Fibroblast of lung (primary cell): ENCODE results near the gene SFXN3. TPM values are rescaled to one million over a fixed set of nuclear protein-coding genes. Genes with fewer than 3 reads are reported as not detected.

ENCODE experiments used
- DNase-seq, 2 donors: peaks; one replicate each; pipeline versions ENCODE4 v3.0.0 to v3.0.0-alpha.2; 2010; ENCODE audit warnings: low read depth in 2 of 2
- H2AFZ ChIP-seq: 2 replicates; pipeline ENCODE4 v1.5.1; 2012; ENCODE audit warnings: low read length, control low read depth, inconsistent platforms
- H3K27ac ChIP-seq: 2 replicates; pipeline ENCODE4 v1.5.1; 2011; ENCODE audit warnings: low read length, control low read depth; ENCODE audit not compliant: insufficient read depth
- H3K27me3 ChIP-seq: 2 replicates; pipeline ENCODE4 v1.5.1; 2011; ENCODE audit warnings: mild to moderate bottlenecking, low read length; ENCODE audit not compliant: control insufficient read depth, insufficient read depth
- H3K36me3 ChIP-seq: 2 replicates; pipeline ENCODE4 v1.5.1; 2011; ENCODE audit warnings: low read length; ENCODE audit not compliant: control insufficient read depth, insufficient read depth
- H3K4me1 ChIP-seq: 2 replicates; pipeline ENCODE4 v1.5.1; 2011; ENCODE audit warnings: low read length; ENCODE audit not compliant: control insufficient read depth, insufficient read depth; ENCODE audit errors: extremely low read depth
- H3K4me2 ChIP-seq: 2 replicates; pipeline ENCODE4 v1.5.1; 2011; ENCODE audit warnings: low read length, control low read depth; ENCODE audit not compliant: insufficient read depth; ENCODE audit errors: extremely low read depth
- H3K4me3 ChIP-seq, 4 experiments: fragments of 200-600 bp in 1 of 4; sonication (generic) in 1 of 4; replicated peaks in 1 of 4; 2 replicates each; pipeline ENCODE4 v1.5.1; 2011 to 2016; ENCODE audit warnings: low read length in 4 of 4, low read depth in 3 of 4, mild to moderate bottlenecking in 3 of 4, control low read depth in 2 of 4, inconsistent platforms in 1 of 4, mixed read lengths in 1 of 4; ENCODE audit not compliant: insufficient read depth in 1 of 4; ENCODE audit errors: control extremely low read depth in 1 of 4
- H3K79me2 ChIP-seq: 2 replicates; pipeline ENCODE4 v1.5.1; 2012; ENCODE audit warnings: mild to moderate bottlenecking, low read length, inconsistent platforms; ENCODE audit not compliant: control insufficient read depth, insufficient read depth
- H3K9ac ChIP-seq: 2 replicates; pipeline ENCODE4 v1.5.1; 2011; ENCODE audit warnings: mild to moderate bottlenecking, low read length, control low read depth; ENCODE audit not compliant: insufficient read depth
- H3K9me3 ChIP-seq: 2 replicates; pipeline ENCODE4 v1.5.1; 2012; ENCODE audit warnings: low read depth, low read length; ENCODE audit not compliant: control insufficient read depth, insufficient read depth
- H4K20me1 ChIP-seq: 2 replicates; pipeline ENCODE4 v1.5.1; 2011; ENCODE audit warnings: low read length; ENCODE audit not compliant: control insufficient read depth, insufficient read depth; ENCODE audit errors: extremely low read depth
- EZH2 ChIP-seq: IDR thresholded peaks from 2 replicates; pipeline ENCODE4 v1.5.1; 2012; ENCODE audit warnings: low read length, control low read depth, mild to moderate bottlenecking; ENCODE audit errors: missing control alignments
- polyA plus RNA-seq, 2 donors: library from polyadenylated mRNA; depleted of rRNA in 1 of 2; stranded (reverse) in 1 of 2; unstranded in 1 of 2; fragments of >200 nt; gene quantifications; 2 replicates each; pipeline ENCODE4 v1.2.1, GENCODE V29; 2011 to 2012; ENCODE audit warnings: missing spikeins in 1 of 2
- total RNA-seq: library from RNA; depleted of rRNA; stranded (reverse); fragments of >200 nt; gene quantifications from 2 replicates; pipeline ENCODE4 v1.2.1, GENCODE V29; 2014
- TF ChIP-seq, protein P1 (sequence below), 2 donors: IDR thresholded peaks in 1 of 2; conservative IDR thresholded peaks in 1 of 2; 1 replicate in 1 of 2; 2 replicates in 1 of 2; pipeline ENCODE4 v1.5.1; 2011 to 2012; ENCODE audit warnings: low read length in 2 of 2, control low read depth in 1 of 2, inconsistent platforms in 1 of 2, low read depth in 1 of 2, mild to moderate bottlenecking in 1 of 2

SFXN3 gene
- total and polyA plus RNA-seq, 2 donors (not counting 1 experiment from before 2014, with no cell fraction given), result 55.0 to 79.3 TPM

- Histone ChIP-seq H3K36me3 (peaks cover 9% of the 10 kb centered on the region), H3K9ac (no peak overlapping the region), H3K9me3 (no peaks in the 10 kb centered on the region), H3K4me1 (peaks cover 8% of the 10 kb centered on the region), H4K20me1 (no peaks in the 10 kb centered on the region), H3K79me2 (peaks cover 23% of the 10 kb centered on the region), H3K27ac (no peak overlapping the region), H3K27me3 (no peaks in the 10 kb centered on the region), H3K4me3 (no peak overlapping the region), H2AFZ (no peak overlapping the region), H3K4me2 (no peak overlapping the region)
- no peak for DNase-seq
- TF ChIP-seq EZH2, result no peak
- TF ChIP-seq, protein P1, sequence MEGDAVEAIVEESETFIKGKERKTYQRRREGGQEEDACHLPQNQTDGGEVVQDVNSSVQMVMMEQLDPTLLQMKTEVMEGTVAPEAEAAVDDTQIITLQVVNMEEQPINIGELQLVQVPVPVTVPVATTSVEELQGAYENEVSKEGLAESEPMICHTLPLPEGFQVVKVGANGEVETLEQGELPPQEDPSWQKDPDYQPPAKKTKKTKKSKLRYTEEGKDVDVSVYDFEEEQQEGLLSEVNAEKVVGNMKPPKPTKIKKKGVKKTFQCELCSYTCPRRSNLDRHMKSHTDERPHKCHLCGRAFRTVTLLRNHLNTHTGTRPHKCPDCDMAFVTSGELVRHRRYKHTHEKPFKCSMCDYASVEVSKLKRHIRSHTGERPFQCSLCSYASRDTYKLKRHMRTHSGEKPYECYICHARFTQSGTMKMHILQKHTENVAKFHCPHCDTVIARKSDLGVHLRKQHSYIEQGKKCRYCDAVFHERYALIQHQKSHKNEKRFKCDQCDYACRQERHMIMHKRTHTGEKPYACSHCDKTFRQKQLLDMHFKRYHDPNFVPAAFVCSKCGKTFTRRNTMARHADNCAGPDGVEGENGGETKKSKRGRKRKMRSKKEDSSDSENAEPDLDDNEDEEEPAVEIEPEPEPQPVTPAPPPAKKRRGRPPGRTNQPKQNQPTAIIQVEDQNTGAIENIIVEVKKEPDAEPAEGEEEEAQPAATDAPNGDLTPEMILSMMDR (conservative IDR thresholded peaks at IDR 0.05 in 1 of 2, IDR thresholded peaks at IDR 0.05 in 1 of 2; ENCODE audit: low read depth in 1 of 2, low read length in 2 of 2), result no peak
Measured at GRCh38 chr10:100983868-100984671, 47.0 kb upstream of the SFXN3 start.

DNA sequence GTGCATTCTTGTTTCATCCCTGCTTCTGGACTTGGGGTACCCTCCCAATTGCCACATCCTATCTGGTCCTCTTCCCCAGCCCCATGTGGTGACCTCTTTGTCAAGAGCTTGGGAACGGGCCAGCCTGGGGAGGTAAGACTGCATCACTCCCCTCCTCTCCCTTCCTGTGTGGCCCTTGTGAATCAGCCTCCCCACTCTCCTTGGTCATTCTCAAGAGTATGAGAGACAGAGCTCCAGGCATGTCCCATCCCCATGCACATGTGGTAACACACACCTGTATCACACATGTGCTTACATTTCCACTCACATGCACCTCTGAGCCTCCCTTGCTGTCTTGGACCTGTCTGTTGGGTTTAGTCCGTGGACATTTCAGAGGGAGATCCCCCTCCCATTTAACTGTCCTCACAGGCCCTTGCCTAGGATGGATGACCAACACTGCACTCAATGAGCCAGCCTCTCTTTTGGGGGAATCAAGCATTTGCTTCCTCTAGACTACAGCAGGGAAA, 46.3 kb upstream of the SFXN3 start:
- H3K9me3 ChIP-seq, result no peaks in the 10 kb centered on the region
- H3K9ac ChIP-seq, result no peak overlapping the region
- H3K27me3 ChIP-seq, result no peaks in the 10 kb centered on the region
- no peak overlapping the region for H3K4me2 ChIP-seq
- no peak for DNase-seq
- no peak overlapping the region for H2AFZ ChIP-seq
- peaks cover 8% of the 10 kb centered on the region for H3K4me1 ChIP-seq
- H3K4me3 ChIP-seq, result no peak overlapping the region
- peaks cover 30% of the 10 kb centered on the region for H3K79me2 ChIP-seq
- no peak for TF ChIP-seq EZH2
- TF ChIP-seq, protein P1 (conservative IDR thresholded peaks at IDR 0.05 in 1 of 2, IDR thresholded peaks at IDR 0.05 in 1 of 2; ENCODE audit: low read depth in 1 of 2, low read length in 2 of 2), result no peak
- no peak overlapping the region for H3K27ac ChIP-seq
- no peaks in the 10 kb centered on the region for H4K20me1 ChIP-seq
- H3K36me3 ChIP-seq, result peaks cover 10% of the 10 kb centered on the region

DNA sequence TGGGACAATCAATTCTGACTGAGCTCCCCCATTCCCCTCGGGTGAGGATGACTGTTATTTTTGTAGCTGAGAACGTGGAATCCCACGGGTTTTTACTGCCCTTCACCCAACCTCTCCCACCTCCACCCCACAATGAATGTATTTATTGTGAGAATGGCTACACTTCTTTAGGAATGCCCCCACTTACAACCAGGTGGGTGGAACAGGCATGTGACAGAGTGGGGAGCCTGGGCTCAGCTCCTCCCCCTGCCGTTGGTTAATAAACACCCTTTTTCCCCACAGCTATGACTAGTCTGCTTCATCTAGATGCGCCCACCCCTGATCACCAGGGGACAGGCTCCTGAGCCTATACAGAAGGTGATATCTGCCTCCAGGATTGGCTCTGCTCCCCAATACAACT, 45.7 kb upstream of the SFXN3 start:
- Histone ChIP-seq H3K27ac (no peak overlapping the region), H3K79me2 (peaks cover 31% of the 10 kb centered on the region), H3K9me3 (no peaks in the 10 kb centered on the region), H2AFZ (no peak overlapping the region), H3K36me3 (peaks cover 10% of the 10 kb centered on the region), H3K27me3 (no peaks in the 10 kb centered on the region), H3K4me2 (no peak overlapping the region), H4K20me1 (no peaks in the 10 kb centered on the region), H3K4me3 (no peak overlapping the region), H3K4me1 (peaks cover 8% of the 10 kb centered on the region), H3K9ac (no peak overlapping the region)
- DNase-seq, result no peak
- no peak for TF ChIP-seq EZH2
- TF ChIP-seq, protein P1 (conservative IDR thresholded peaks at IDR 0.05 in 1 of 2, IDR thresholded peaks at IDR 0.05 in 1 of 2; ENCODE audit: low read depth in 1 of 2, low read length in 2 of 2), result no peak
